Measurements from ENCODE around the gene ITGA2B. TPM values are rescaled to one million over a fixed set of nuclear protein-coding genes. Genes with fewer than 3 reads are reported as not detected.

ITGA2B gene
- total RNA-seq, 1 donor, result 54.5 TPM

GRCh38 chr17:44324092-44324570, 65.3 kb downstream of the ITGA2B start:
- no peaks in the 10 kb centered on the region for H3K9me3 ChIP-seq (ENCODE audit: low read depth, low read length)
- peak overlapping the region; percentile 65 for H3K4me3 ChIP-seq (ENCODE audit: low read length)
- no peaks in the 10 kb centered on the region for H3K27me3 ChIP-seq (ENCODE audit: insufficient read depth, low read length)
- peaks cover 37% of the 10 kb centered on the region for H3K4me1 ChIP-seq (ENCODE audit: insufficient read depth, low read length)

- Histone ChIP-seq H3K4me3 (ENCODE audit: low read length) (peak overlapping the region; percentile 65), H3K4me1 (ENCODE audit: insufficient read depth, low read length) (peaks cover 37% of the 10 kb centered on the region), H3K27me3 (ENCODE audit: insufficient read depth, low read length) (no peaks in the 10 kb centered on the region), H3K9me3 (ENCODE audit: low read depth, low read length) (no peaks in the 10 kb centered on the region)
Measured at GRCh38 chr17:44323359-44324091, 65.9 kb downstream of the ITGA2B start.

GRCh38 chr17:44322236-44322895, 67.1 kb downstream of the ITGA2B start:
- peaks cover 31% of the 10 kb centered on the region for H3K4me1 ChIP-seq (ENCODE audit: insufficient read depth, low read length)
- no peak overlapping the region for H3K4me3 ChIP-seq (ENCODE audit: low read length)
- H3K27me3 ChIP-seq (ENCODE audit: insufficient read depth, low read length), result peaks cover 3% of the 10 kb centered on the region
- no peaks in the 10 kb centered on the region for H3K9me3 ChIP-seq (ENCODE audit: low read depth, low read length)

Other genes starting within 250 kb of the ITGA2B start
- gene HROB, start 247.7 kb downstream of the ITGA2B start, total RNA-seq, result 1.3 TPM
- not detected for gene ASB16, start 218.9 kb downstream of the ITGA2B start, total RNA-seq
- gene TMUB2, start 202.7 kb downstream of the ITGA2B start, total RNA-seq, result 20.4 TPM
- 44.7 TPM for gene ATXN7L3, start 189.8 kb downstream of the ITGA2B start, total RNA-seq
- 56.4 TPM for gene UBTF, start 170.0 kb downstream of the ITGA2B start, total RNA-seq
- 0.42 TPM for gene SLC4A1, start 121.5 kb downstream of the ITGA2B start, total RNA-seq
- 0.10 TPM for gene RUNDC3A, start 81.0 kb downstream of the ITGA2B start, total RNA-seq
- gene SLC25A39, start 64.8 kb downstream of the ITGA2B start, total RNA-seq, result 36.0 TPM
- 294 TPM for gene GRN, start 44.3 kb downstream of the ITGA2B start, total RNA-seq
- gene FAM171A2, start 25.8 kb downstream of the ITGA2B start, total RNA-seq, result 0.10 TPM
- 72.9 TPM for gene GPATCH8, start 113.8 kb upstream of the ITGA2B start, total RNA-seq
- 0.84 TPM for gene FZD2, start 167.8 kb upstream of the ITGA2B start, total RNA-seq